Measurements from ENCODE around the gene EPAS1. TPM values are rescaled to one million over a fixed set of nuclear protein-coding genes. Genes with fewer than 3 reads are reported as not detected.

The EPAS1 gene
- total RNA-seq, 1 experiment from 2014 or later, result 55.9 TPM

DNA sequence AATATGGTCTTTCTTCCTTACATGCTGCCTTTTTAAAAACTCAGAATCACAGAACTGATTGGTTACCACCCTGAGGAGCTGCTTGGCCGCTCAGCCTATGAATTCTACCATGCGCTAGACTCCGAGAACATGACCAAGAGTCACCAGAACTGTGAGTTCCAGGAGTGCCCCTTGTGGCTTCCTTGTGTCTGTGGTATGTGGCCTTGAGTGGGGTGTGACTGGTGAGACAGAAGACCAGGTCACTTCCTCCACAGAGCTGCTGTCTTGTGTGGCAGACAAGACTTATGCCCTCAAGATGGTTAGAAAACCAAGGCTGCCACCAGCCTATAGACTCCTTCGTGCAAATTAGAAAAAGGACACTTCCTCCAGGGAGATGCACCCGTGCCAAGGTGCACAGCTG, 72.6 kb downstream of the EPAS1 start:
- ChIA-PET POLR2A (no interaction called here), RAD21 (ENCODE audit: low non-redundant PET in 1 of 2, low total read pairs in 2 of 2, uncharacterized antibody in 2 of 2, unreplicated experiment in 2 of 2) (no interaction called here), CTCF (no interaction called here)
- Histone ChIP-seq H3K9ac (ENCODE audit: low read length) (no peak overlapping the region), H3K79me2 (ENCODE audit: insufficient read depth, low read length) (no peaks in the 10 kb centered on the region), H2AFZ (ENCODE audit: low read depth, low read length, poor library complexity, severe bottlenecking) (no peak overlapping the region), H3K4me3 (replicated peaks in 1 of 2; ENCODE audit: low read depth in 1 of 2, low read length in 2 of 2) (no peak overlapping the region), H3K27me3 (ENCODE audit: insufficient read depth, low read length) (no peaks in the 10 kb centered on the region), H3K27ac (ENCODE audit: low read depth, low read length) (no peak overlapping the region), H3K4me1 (ENCODE audit: control insufficient read depth in 1 of 2, insufficient read depth in 2 of 2, low read length in 2 of 2) (no peaks in the 10 kb centered on the region), H3K9me2 (ENCODE audit: insufficient read depth) (no peaks in the 10 kb centered on the region), H4K20me1 (ENCODE audit: insufficient read depth) (no peaks in the 10 kb centered on the region), H3K4me2 (ENCODE audit: low read length) (no peak overlapping the region), H3K36me3 (ENCODE audit: control insufficient read depth in 1 of 2, insufficient read depth in 2 of 2, low read length in 2 of 2) (no peaks in the 10 kb centered on the region), H3K9me3 (ENCODE audit: control insufficient read depth in 1 of 2, insufficient read depth in 1 of 2, low read depth in 1 of 2, low read length in 2 of 2) (no peaks in the 10 kb centered on the region)
- no peak for ATAC-seq
- no peak for DNase-seq (ENCODE audit: low read depth, low spot score)
- intact Hi-C loops (cut with micrococcal nuclease), result loop anchor here (5.0 kb wide), 1 partner anchor 67 kb away; no protein-coding TSS in a partner anchor
- no TSS peak for BruUV-seq (replicated peaks)
- TF ChIP-seq ZNF274 (IDR thresholded peaks at IDR 0.05; ENCODE audit: low read depth, low read length), result no peak
- TF ChIP-seq TCF7L2 (IDR thresholded peaks at IDR 0.05; ENCODE audit: borderline replicate concordance, extremely low read depth, insufficient read depth, insufficient read length), result no peak
- TF ChIP-seq JUND (IDR thresholded peaks at IDR 0.05), result no peak
- TF ChIP-seq CEBPB (IDR thresholded peaks at IDR 0.05; ENCODE audit: low read depth), result no peak
- TF ChIP-seq YY1 (IDR thresholded peaks at IDR 0.05; ENCODE audit: extremely low read depth, insufficient replicate concordance, low read depth, low read length), result no peak
- TF ChIP-seq RAD21 (IDR thresholded peaks at IDR 0.05; ENCODE audit: low read depth), result no peak
- TF ChIP-seq, protein P1, sequence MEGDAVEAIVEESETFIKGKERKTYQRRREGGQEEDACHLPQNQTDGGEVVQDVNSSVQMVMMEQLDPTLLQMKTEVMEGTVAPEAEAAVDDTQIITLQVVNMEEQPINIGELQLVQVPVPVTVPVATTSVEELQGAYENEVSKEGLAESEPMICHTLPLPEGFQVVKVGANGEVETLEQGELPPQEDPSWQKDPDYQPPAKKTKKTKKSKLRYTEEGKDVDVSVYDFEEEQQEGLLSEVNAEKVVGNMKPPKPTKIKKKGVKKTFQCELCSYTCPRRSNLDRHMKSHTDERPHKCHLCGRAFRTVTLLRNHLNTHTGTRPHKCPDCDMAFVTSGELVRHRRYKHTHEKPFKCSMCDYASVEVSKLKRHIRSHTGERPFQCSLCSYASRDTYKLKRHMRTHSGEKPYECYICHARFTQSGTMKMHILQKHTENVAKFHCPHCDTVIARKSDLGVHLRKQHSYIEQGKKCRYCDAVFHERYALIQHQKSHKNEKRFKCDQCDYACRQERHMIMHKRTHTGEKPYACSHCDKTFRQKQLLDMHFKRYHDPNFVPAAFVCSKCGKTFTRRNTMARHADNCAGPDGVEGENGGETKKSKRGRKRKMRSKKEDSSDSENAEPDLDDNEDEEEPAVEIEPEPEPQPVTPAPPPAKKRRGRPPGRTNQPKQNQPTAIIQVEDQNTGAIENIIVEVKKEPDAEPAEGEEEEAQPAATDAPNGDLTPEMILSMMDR (IDR thresholded peaks at IDR 0.05 in 2 of 3, conservative IDR thresholded peaks at IDR 0.05 in 1 of 3; ENCODE audit: borderline replicate concordance in 1 of 3, insufficient read depth in 1 of 3, low read depth in 2 of 3, low read length in 2 of 3), result no peak
- TF ChIP-seq CBX3 (IDR thresholded peaks at IDR 0.05; ENCODE audit: low read depth), result no peak

DNA sequence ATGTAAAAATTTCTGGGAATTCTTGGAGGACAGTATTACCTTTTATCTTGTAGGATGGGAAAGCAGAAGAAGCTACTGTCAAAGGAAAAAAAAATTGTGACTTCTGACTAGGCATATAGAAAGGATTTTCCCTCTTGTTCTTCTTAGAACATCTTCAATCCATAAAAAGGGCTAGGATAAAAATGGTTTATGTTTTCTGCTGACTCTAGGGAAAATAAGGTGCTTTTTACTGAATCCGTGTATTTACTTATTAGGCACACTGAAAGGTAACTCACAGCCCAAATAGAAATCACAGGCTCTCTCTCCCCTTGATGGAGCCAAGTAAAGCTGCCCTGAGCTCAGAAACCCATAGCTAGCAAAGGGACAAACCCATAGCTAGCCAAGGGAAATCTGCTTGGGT, 74.6 kb downstream of the EPAS1 start:
- CTCF ChIA-PET, result no interaction called here
- H3K27me3 ChIP-seq (ENCODE audit: insufficient read depth, low read length), result no peaks in the 10 kb centered on the region

More for the DNA sequence above, 74.6 kb downstream of the EPAS1 start:
- H4K20me1 ChIP-seq (ENCODE audit: insufficient read depth), result no peaks in the 10 kb centered on the region
- H2AFZ ChIP-seq (ENCODE audit: low read depth, low read length, poor library complexity, severe bottlenecking), result no peak overlapping the region
- no peak overlapping the region for H3K27ac ChIP-seq (ENCODE audit: low read depth, low read length)
- ATAC-seq, result no peak
- H3K9ac ChIP-seq (ENCODE audit: low read length), result no peak overlapping the region
- no peaks in the 10 kb centered on the region for H3K36me3 ChIP-seq (ENCODE audit: control insufficient read depth in 1 of 2, insufficient read depth in 2 of 2, low read length in 2 of 2)
- no peak for DNase-seq (ENCODE audit: low read depth, low spot score)
- POLR2A ChIA-PET, result no interaction called here
- no peaks in the 10 kb centered on the region for H3K9me2 ChIP-seq (ENCODE audit: insufficient read depth)
- RAD21 ChIA-PET (ENCODE audit: low non-redundant PET in 1 of 2, low total read pairs in 2 of 2, uncharacterized antibody in 2 of 2, unreplicated experiment in 2 of 2), result no interaction called here
- H3K4me1 ChIP-seq (ENCODE audit: control insufficient read depth in 1 of 2, insufficient read depth in 2 of 2, low read length in 2 of 2), result no peaks in the 10 kb centered on the region
- intact Hi-C loops (cut with micrococcal nuclease), result no loop called here
- BruUV-seq (replicated peaks), result no TSS peak
- H3K9me3 ChIP-seq (ENCODE audit: control insufficient read depth in 1 of 2, insufficient read depth in 1 of 2, low read depth in 1 of 2, low read length in 2 of 2), result no peaks in the 10 kb centered on the region
- H3K79me2 ChIP-seq (ENCODE audit: insufficient read depth, low read length), result no peaks in the 10 kb centered on the region
- H3K4me3 ChIP-seq (replicated peaks in 1 of 2; ENCODE audit: low read depth in 1 of 2, low read length in 2 of 2), result no peak overlapping the region
- no peak overlapping the region for H3K4me2 ChIP-seq (ENCODE audit: low read length)
- no peak for TF ChIP-seq SIN3A (IDR thresholded peaks at IDR 0.05; ENCODE audit: low read depth)
- no peak for TF ChIP-seq RAD21 (IDR thresholded peaks at IDR 0.05; ENCODE audit: low read depth)
- no peak for TF ChIP-seq ZFX (IDR thresholded peaks at IDR 0.05)
- no peak for TF ChIP-seq JUND (IDR thresholded peaks at IDR 0.05)
- TF ChIP-seq TCF7L2 (IDR thresholded peaks at IDR 0.05; ENCODE audit: borderline replicate concordance, extremely low read depth, insufficient read depth, insufficient read length), result no peak
- TF ChIP-seq, protein P2, sequence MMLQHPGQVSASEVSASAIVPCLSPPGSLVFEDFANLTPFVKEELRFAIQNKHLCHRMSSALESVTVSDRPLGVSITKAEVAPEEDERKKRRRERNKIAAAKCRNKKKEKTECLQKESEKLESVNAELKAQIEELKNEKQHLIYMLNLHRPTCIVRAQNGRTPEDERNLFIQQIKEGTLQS (IDR thresholded peaks at IDR 0.05), result no peak

Data from HCT116 (cell line).